ENCODE results near the gene CDC34.

CDC34 gene

DNA sequence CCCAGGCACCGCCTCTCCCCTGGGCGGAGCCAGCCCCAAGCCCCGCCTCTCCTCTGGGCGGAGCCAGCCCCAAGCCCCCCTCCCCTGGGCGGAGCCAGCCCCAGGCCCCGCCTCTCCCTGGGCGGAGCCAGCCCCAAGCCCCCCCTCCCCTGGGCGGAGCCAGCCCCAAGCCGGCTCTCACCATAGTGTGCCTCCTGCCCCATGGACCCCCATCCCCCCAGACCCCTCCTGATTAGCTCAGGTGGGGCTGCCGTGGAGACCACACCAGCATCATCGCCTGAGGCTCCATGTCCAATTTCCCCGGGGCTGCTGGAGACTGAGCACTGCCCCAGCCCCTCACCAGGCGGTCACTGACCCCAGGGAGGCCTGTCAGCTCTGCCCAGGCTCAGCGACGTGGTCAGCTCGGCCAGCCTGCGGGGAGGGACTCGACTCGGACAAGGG, 39.4 kb upstream of the CDC34 start:
- peaks cover 7% of the 10 kb centered on the region for H3K4me1 ChIP-seq (ENCODE audit: control insufficient read depth, insufficient read depth, low read length)
- no peak overlapping the region for H3K4me3 ChIP-seq (ENCODE audit: low read length)
- H3K36me3 ChIP-seq (ENCODE audit: insufficient read depth, low read length), result no peaks in the 10 kb centered on the region
- H3K9ac ChIP-seq (ENCODE audit: low read depth, low read length), result no peak overlapping the region
- H3K4me2 ChIP-seq (ENCODE audit: low read length), result no peak overlapping the region
- H3K27me3 ChIP-seq (ENCODE audit: control insufficient read depth, insufficient read depth, low read length), result peaks cover 3% of the 10 kb centered on the region
- H3K9me3 ChIP-seq (replicated peaks; ENCODE audit: low read length), result no peaks in the 10 kb centered on the region

DNA sequence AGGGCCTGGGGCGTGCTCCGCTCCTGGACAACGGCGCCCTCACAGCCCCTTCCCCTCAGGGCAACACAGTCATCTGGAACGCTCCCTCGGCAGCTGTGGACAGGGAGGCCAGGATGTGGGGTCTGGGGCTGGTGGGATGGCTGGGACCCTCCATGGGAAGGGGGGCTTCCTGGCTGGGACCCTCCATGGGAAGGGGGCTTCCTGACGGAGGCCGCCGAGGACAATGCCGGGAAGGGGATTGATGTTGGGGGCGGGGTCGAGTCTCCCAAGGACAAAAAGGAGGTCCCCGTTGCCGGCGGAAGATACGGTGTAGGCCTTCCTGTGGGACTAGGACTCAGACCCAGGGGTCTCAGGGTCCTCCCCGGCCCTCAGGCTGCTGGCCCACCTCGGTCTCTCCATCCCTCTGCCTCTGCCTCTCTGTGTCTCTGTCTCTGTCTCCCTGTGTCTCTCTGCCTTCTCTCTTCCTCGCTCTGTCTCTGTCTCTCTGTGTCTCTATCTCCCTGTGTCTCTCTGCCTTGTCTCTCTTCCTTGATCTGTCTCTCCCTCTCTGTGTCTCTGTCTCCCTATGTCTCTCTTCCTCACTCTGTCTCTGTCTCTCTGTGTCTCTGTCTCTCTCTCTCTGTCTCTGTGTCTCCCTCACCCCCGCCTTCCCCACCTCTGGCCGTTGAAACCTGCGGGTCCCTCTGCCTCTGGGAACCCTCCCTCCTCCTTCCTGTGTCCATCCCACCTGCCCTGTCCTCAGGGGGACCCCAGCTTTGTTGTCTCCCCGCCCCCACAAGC, 38.0 kb upstream of the CDC34 start:
- Histone ChIP-seq H3K9me3 (replicated peaks; ENCODE audit: low read length) (no peaks in the 10 kb centered on the region), H3K36me3 (ENCODE audit: insufficient read depth, low read length) (no peaks in the 10 kb centered on the region), H3K9ac (ENCODE audit: low read depth, low read length) (no peak overlapping the region), H3K4me1 (ENCODE audit: control insufficient read depth, insufficient read depth, low read length) (peaks cover 7% of the 10 kb centered on the region), H3K4me3 (ENCODE audit: low read length) (no peak overlapping the region), H3K4me2 (ENCODE audit: low read length) (no peak overlapping the region), H3K27me3 (ENCODE audit: control insufficient read depth, insufficient read depth, low read length) (peaks cover 13% of the 10 kb centered on the region)

DNA sequence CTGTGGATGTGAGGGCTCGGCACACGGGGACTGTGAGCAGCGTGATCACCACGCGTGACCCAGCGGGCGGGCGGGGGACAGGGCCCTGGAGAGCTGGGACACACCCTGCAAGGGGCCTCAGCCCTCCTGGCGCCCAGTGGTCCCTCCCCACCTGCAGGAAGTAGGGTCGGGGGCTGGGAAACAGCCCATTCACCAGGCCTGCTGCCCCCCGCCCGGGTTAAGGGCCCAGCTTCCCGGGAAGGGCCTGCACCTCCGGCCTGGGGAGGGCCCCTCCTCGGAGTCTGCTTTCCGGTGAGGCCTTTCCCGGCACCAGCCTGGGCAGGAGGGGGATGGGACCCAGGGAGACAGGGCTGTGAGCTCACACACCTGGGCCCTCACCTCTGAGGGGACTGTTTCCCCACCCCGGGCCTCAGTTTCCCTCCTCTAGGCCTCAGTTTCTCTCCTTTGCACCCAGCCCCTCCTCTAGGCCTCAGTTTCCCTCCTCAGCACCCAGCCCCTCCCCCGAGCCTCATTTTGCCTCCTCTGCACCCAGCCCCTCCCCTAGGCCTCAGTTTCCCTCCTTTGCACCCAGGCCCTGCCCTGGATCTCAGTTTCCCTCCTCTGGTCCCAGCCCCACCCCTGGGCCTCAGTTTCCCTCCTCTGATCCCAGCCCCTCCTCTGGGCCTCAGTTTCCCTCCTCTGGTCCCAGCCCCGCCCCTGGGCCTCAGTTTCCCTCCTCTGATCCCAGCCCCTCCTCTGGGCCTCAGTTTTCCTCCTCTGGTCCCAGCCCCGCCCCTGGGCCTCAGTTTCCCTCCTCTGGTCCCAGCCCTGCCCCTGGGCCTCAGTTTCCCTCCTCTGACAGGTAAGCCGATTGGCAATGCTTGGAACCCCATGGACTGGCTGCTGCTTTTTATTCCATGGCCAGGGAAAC, 37.1 kb upstream of the CDC34 start:
- H3K4me1 ChIP-seq (ENCODE audit: control insufficient read depth, insufficient read depth, low read length), result peaks cover 7% of the 10 kb centered on the region
- no peaks in the 10 kb centered on the region for H3K9me3 ChIP-seq (replicated peaks; ENCODE audit: low read length)
- no peak overlapping the region for H3K4me2 ChIP-seq (ENCODE audit: low read length)
- H3K4me3 ChIP-seq (ENCODE audit: low read length), result no peak overlapping the region
- H3K27me3 ChIP-seq (ENCODE audit: control insufficient read depth, insufficient read depth, low read length), result peaks cover 19% of the 10 kb centered on the region
- no peaks in the 10 kb centered on the region for H3K36me3 ChIP-seq (ENCODE audit: insufficient read depth, low read length)
- H3K9ac ChIP-seq (ENCODE audit: low read depth, low read length), result no peak overlapping the region

DNA sequence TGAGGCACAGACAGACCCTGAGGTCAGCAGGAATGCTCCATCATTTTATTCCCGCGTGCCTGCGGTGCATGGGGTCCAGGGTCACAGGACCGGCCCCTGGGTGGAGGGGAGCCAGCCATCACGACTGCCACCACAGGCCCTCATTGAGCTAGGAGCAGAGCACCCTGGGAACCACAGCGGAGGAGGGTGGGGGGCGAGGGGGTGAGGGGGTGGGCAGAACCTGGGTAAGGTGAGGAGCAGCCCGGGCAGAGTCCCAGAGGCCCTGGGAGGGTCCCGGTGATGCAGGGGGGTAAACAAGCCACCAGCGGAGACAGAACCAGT, 36.5 kb upstream of the CDC34 start:
- Histone ChIP-seq H3K36me3 (ENCODE audit: insufficient read depth, low read length) (no peaks in the 10 kb centered on the region), H3K27me3 (ENCODE audit: control insufficient read depth, insufficient read depth, low read length) (peaks cover 19% of the 10 kb centered on the region), H3K4me1 (ENCODE audit: control insufficient read depth, insufficient read depth, low read length) (peaks cover under 1% of the 10 kb centered on the region), H3K4me2 (ENCODE audit: low read length) (no peak overlapping the region), H3K4me3 (ENCODE audit: low read length) (no peak overlapping the region), H3K9me3 (replicated peaks; ENCODE audit: low read length) (no peaks in the 10 kb centered on the region), H3K9ac (ENCODE audit: low read depth, low read length) (no peak overlapping the region)

DNA sequence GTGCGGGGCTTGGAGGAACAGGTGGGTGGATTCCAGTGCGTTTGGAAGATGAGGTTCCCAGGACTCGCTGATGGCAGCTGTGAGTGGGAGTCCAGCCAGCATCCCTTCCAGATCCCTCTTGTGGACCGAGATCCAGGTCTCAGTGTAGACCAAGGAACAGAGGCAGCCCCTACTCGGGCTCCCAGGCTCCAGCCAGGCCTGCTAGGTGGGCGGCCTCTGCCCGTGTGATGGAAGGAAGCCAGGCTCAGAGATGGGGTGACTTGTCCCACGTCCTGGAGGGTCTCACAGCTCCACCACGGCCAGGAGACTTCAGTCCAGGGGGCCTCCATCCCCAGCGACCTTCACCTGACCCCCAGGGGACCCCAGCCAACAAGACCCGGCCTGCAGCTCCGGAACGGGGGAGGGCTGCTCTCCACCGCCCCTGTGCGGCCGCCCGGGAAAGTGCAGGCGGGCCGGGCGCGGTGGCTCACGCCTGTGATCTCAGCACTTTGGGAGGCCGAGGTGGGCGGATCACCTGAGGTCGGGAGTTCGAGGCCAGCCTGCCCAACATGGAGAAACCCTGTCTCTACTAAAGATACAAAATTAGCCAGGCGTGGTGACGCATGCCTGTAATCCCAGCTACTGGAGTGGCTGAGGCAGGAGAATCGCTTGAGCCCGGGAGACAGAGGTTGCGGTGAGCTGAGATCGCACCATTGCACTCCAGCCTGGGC, 36.0 kb upstream of the CDC34 start:
- no peaks in the 10 kb centered on the region for H3K9me3 ChIP-seq (replicated peaks; ENCODE audit: low read length)
- no peaks in the 10 kb centered on the region for H3K4me1 ChIP-seq (ENCODE audit: control insufficient read depth, insufficient read depth, low read length)
- H3K4me3 ChIP-seq (ENCODE audit: low read length), result no peak overlapping the region
- no peak overlapping the region for H3K9ac ChIP-seq (ENCODE audit: low read depth, low read length)
- no peak overlapping the region for H3K4me2 ChIP-seq (ENCODE audit: low read length)
- H3K27me3 ChIP-seq (ENCODE audit: control insufficient read depth, insufficient read depth, low read length), result peaks cover 19% of the 10 kb centered on the region
- no peaks in the 10 kb centered on the region for H3K36me3 ChIP-seq (ENCODE audit: insufficient read depth, low read length)

DNA sequence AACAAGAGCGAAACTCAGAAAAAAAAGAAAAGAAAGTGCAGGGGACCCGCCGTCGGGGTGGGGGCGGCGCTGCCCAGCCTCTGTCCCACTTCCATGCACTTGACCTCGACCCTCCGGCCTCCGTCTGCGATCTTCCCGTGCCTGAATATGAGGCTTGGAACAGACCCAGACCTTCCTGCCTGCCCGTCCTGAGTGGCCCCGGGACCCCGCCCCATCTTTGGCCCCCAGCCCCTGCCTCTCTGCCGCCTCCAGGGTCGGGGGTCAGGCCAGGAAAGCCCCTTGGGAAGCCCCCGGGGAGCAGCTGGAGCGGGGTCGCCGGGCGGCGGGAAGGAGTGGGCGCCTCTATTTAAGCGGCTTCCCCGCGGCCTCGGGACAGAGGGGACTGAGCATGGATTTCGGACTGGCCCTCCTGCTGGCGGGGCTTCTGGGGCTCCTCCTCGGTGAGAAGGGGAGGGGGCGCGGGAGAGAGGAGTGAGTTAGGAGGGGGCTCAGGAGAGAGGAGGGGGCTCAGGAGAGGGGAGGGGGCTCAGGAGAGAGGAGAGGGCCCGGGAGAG, 35.4 kb upstream of the CDC34 start, which contains the start of gene MADCAM1:
TSS of gene MADCAM1 (plus strand) at position 375 of the 554 bp plus-strand sequence. CDS start at position 389, 14 bp downstream.
- H3K27me3 ChIP-seq (ENCODE audit: control insufficient read depth, insufficient read depth, low read length), result peaks cover 19% of the 10 kb centered on the region
- H3K9ac ChIP-seq (ENCODE audit: low read depth, low read length), result no peak within 1 kb of the TSS
- H3K4me1 ChIP-seq (ENCODE audit: control insufficient read depth, insufficient read depth, low read length), result no peaks in the 10 kb centered on the region
- H3K4me3 ChIP-seq (ENCODE audit: low read length), result no peak within 1 kb of the TSS
- no peak within 1 kb of the TSS for H3K4me2 ChIP-seq (ENCODE audit: low read length)
- no peaks in the 10 kb centered on the region for H3K9me3 ChIP-seq (replicated peaks; ENCODE audit: low read length)
- no peaks in the 10 kb centered on the region for H3K36me3 ChIP-seq (ENCODE audit: insufficient read depth, low read length)

DNA sequence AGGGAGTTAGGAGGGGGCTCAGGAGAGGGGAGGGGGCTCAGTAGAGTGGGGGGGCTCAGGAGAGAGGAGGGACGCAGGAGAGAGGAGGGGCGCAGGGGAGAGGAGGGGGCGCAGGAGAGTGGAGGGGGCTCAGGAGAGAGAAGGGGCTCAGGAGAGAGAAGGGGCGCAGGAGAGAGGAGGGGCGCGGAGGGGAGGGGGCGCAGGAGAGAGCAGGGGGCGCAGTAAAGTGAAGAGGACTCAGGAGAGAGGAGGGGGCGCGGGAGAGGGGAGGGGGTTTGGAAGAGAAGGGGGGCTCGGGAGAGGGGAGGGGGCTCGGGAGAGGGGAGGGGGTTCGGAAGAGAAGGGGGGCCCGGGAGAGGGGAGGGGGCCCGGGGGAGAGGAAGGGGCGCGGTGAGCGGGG, 34.6 kb upstream of the CDC34 start:
- Histone ChIP-seq H3K4me1 (ENCODE audit: control insufficient read depth, insufficient read depth, low read length) (no peaks in the 10 kb centered on the region), H3K4me3 (ENCODE audit: low read length) (no peak overlapping the region), H3K9me3 (replicated peaks; ENCODE audit: low read length) (no peaks in the 10 kb centered on the region), H3K4me2 (ENCODE audit: low read length) (no peak overlapping the region), H3K36me3 (ENCODE audit: insufficient read depth, low read length) (no peaks in the 10 kb centered on the region), H3K9ac (ENCODE audit: low read depth, low read length) (no peak overlapping the region), H3K27me3 (ENCODE audit: control insufficient read depth, insufficient read depth, low read length) (peaks cover 19% of the 10 kb centered on the region)

DNA sequence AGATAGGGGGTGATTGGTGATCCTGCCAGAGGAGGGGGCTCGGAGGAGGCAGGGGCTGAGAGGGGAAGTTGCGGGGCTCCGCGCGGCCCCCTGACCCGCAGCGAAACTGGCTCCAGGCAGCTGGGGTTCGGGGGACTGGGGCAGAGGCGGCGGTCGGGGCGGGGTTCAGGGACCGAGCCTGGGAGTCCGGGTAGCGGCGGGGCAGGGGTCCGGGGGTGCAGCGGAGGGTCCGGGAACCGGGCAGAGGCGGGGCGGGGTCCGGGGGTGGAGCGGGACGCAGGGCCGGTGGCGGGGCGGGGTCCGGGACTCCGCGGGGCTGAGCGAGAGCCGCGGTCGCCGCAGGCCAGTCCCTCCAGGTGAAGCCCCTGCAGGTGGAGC, 34.1 kb upstream of the CDC34 start:
- no peaks in the 10 kb centered on the region for H3K36me3 ChIP-seq (ENCODE audit: insufficient read depth, low read length)
- H3K4me1 ChIP-seq (ENCODE audit: control insufficient read depth, insufficient read depth, low read length), result no peaks in the 10 kb centered on the region
- peak overlapping the region; percentile 15 for H3K4me2 ChIP-seq (ENCODE audit: low read length)
- H3K9ac ChIP-seq (ENCODE audit: low read depth, low read length), result no peak overlapping the region
- H3K9me3 ChIP-seq (replicated peaks; ENCODE audit: low read length), result no peaks in the 10 kb centered on the region
- H3K27me3 ChIP-seq (ENCODE audit: control insufficient read depth, insufficient read depth, low read length), result peaks cover 19% of the 10 kb centered on the region
- no peak overlapping the region for H3K4me3 ChIP-seq (ENCODE audit: low read length)

DNA sequence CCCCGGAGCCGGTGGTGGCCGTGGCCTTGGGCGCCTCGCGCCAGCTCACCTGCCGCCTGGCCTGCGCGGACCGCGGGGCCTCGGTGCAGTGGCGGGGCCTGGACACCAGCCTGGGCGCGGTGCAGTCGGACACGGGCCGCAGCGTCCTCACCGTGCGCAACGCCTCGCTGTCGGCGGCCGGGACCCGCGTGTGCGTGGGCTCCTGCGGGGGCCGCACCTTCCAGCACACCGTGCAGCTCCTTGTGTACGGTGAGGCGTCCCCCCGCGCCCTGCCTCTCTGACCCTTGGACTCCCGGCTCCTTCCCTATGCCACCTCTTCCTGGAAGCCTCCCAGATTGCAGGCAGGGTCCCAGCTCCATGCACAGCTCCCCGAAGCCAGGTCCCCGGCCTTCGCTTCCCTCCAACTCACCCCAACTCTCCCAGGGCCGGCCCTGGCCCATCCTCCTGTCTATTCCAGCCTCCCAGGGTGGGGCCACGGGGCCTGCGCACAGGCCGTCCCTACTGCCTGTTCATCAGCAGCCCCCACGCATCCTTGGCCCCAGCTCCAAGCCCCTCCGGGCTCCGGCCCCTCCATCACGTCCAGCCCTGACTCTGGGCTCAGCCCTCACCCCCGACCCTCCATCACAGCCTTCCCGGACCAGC, 33.6 kb upstream of the CDC34 start:
- Histone ChIP-seq H3K4me2 (ENCODE audit: low read length) (peak overlapping the region; percentile 15), H3K36me3 (ENCODE audit: insufficient read depth, low read length) (no peaks in the 10 kb centered on the region), H3K9ac (ENCODE audit: low read depth, low read length) (no peak overlapping the region), H3K4me3 (ENCODE audit: low read length) (no peak overlapping the region), H3K27me3 (ENCODE audit: control insufficient read depth, insufficient read depth, low read length) (peaks cover 19% of the 10 kb centered on the region), H3K9me3 (replicated peaks; ENCODE audit: low read length) (no peaks in the 10 kb centered on the region), H3K4me1 (ENCODE audit: control insufficient read depth, insufficient read depth, low read length) (no peaks in the 10 kb centered on the region)

DNA sequence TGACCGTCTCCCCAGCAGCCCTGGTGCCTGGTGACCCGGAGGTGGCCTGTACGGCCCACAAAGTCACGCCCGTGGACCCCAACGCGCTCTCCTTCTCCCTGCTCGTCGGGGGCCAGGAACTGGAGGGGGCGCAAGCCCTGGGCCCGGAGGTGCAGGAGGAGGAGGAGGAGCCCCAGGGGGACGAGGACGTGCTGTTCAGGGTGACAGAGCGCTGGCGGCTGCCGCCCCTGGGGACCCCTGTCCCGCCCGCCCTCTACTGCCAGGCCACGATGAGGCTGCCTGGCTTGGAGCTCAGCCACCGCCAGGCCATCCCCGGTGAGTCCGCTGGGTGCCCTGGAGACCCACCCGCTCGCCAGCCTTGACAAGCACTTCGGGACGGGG, 33.1 kb upstream of the CDC34 start:
- H3K4me3 ChIP-seq (ENCODE audit: low read length), result no peak overlapping the region
- no peaks in the 10 kb centered on the region for H3K9me3 ChIP-seq (replicated peaks; ENCODE audit: low read length)
- no peak overlapping the region for H3K9ac ChIP-seq (ENCODE audit: low read depth, low read length)
- no peaks in the 10 kb centered on the region for H3K4me1 ChIP-seq (ENCODE audit: control insufficient read depth, insufficient read depth, low read length)
- H3K27me3 ChIP-seq (ENCODE audit: control insufficient read depth, insufficient read depth, low read length), result peaks cover 19% of the 10 kb centered on the region
- no peaks in the 10 kb centered on the region for H3K36me3 ChIP-seq (ENCODE audit: insufficient read depth, low read length)
- no peak overlapping the region for H3K4me2 ChIP-seq (ENCODE audit: low read length)
